ENCODE results near the gene KLF12.
A peak's percentile ranks its signal among the peaks of the same experiment; 100 is the strongest.

The KLF12 gene

DNA sequence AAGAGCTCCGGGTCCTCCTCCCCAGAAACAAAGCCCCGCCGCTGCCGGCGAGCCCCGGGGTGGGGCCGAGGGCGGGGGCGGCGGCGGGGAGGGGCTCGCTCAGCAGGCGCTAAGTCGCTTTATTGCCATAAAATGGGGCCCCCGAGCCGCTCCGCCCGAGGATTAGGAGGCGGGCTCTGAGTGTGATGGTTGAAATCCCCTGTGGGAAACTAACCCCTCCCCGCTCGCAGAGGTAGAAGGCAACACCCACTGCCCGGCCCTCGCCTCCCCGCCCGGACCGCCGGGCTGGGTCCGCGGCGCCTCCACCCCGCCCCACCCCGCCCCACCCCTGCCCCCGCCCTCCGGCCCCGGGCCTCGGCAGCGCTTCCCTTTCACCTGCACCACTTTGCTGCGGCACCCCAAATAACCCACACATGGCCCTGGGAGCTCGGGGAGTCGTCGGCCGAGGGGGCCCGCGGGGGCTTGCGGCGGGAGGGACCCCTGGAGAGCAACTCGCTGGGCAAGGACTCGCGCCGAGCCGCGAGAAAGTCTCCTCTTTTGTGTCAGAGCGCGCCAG lies at the start of gene KLF12:
KLF12 (minus strand) TSS at position 184 of the 556 bp plus-strand sequence.
- intact Hi-C loops (cut with DNase I): loop anchor here (5.0 kb wide), 1 partner anchor 443 kb away; no protein-coding TSS in a partner anchor
- peak in 41 of 42 donors; percentile 13 to 74 (median 47) for DNase-seq

DNA sequence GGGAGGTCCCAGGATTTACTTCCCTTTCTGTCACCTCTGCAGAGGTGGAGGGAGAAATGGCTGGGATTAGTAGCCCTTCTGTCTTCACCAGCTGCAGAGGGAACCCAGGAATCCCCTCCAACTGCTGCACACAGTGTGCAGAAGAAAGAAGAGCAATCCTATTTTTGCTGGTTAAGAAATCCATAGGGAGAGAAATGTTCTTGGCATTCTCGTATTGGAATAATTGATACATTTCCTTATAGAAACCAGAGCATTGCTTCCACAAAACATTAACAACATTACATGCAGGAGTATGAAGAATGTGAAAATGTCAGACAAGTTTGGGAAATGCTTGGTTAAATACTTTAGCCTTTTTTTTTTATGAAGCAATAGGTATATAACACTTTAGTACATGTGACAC lies 48.3 kb upstream of the KLF12 start:
- intact Hi-C loops (cut with DNase I): no loop called here
- no peak for DNase-seq

DNA sequence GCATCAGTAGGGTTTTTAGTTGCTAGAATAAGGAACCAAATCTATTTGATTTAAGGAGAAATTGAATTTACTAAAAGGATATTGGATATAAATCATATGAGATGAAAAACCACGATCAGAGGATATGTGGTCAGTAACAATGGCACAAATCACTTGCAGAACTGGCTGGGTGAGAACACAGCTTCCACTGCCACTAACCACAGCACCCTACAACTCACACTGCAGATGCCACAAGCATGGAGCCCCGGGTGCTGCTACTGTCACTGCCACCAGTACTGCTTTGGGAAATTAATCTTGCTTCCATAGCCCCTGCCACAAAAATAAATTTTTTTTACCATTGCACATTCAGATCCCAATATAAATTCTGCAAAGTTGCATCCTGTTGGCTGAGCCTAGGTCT lies 40.6 kb upstream of the KLF12 start:
- intact Hi-C loops (cut with DNase I): no loop called here
- DNase-seq: no peak

DNA sequence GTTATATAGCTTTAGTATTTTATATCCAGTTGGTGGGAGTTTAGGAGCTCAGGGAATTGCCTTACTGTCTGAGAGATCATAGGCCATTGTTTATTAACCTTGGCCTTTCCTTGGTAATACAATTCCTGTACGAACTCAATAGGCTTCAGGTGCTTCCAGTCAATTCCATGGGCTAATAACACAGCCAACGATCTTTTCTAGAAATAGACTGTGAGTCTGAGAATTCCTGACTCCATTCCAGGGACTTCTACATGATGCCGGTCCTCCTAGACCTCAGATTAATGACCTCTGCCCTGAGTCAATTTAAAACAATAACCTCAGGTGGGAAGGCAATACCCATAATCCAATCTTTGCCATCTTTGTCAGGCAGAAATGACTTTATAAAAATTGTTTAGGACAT lies 39.6 kb upstream of the KLF12 start:
- intact Hi-C loops (cut with DNase I): no loop called here
- DNase-seq: no peak

DNA sequence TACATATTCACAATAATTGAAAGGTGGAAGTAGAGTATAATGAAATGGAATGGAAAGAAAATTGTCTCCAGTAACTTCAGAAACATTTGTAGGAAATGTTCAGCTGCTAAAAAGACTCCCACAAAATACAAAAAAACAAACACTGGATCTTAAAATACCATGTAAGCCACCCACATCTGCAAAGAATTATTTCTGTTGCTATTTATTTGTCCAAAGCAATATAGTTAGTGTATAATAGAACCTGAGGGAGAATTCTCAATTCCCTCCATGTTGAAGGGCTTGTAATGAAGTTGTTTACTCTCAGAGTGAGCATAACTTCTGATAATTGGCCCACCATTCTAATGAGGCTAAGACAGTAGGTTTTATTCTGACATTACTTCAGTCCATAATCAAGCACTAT lies 37.4 kb upstream of the KLF12 start:
- DNase-seq: no peak
- intact Hi-C loops (cut with DNase I): no loop called here

DNA sequence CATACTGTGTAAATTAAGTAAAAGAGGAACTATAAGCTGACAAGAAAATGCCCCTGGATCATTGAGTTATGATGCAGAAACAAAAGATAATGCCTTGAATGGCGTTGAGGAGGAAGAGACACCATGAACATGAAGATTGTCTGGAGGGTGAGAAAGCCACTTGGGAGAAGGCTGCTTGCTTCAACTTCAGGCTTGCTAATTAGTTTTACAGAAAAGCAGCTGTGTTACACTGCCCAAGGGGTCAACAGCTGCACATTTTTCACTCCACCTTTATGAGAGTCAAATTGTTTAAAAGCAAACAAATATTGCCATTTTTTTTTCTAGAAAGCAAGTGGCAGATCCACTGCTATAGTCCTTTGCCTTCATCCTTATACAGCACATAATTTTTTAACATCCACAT lies 35.5 kb upstream of the KLF12 start:
- intact Hi-C loops (cut with DNase I): no loop called here
- DNase-seq: no peak

DNA sequence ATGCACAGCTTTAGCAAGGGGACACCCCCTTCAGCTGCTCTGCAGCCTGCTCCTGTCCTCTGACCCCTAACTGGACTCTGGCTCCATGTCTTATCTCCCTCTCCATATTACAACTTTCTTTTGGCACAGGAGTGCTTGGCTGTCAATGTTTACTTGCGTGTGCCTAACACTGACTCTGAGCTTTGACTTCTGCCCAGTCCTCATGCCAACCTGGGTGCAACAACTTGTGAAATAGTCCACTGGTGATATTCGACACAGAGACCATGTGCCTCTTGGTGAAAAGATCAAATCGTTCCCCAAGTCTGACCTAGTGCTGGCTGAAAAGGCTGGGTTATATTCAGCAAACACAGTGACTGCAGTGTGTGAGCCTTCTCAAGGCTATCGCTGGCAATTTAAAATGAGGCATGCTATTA lies 34.1 kb upstream of the KLF12 start:
- intact Hi-C loops (cut with DNase I): no loop called here
- DNase-seq: no peak

DNA sequence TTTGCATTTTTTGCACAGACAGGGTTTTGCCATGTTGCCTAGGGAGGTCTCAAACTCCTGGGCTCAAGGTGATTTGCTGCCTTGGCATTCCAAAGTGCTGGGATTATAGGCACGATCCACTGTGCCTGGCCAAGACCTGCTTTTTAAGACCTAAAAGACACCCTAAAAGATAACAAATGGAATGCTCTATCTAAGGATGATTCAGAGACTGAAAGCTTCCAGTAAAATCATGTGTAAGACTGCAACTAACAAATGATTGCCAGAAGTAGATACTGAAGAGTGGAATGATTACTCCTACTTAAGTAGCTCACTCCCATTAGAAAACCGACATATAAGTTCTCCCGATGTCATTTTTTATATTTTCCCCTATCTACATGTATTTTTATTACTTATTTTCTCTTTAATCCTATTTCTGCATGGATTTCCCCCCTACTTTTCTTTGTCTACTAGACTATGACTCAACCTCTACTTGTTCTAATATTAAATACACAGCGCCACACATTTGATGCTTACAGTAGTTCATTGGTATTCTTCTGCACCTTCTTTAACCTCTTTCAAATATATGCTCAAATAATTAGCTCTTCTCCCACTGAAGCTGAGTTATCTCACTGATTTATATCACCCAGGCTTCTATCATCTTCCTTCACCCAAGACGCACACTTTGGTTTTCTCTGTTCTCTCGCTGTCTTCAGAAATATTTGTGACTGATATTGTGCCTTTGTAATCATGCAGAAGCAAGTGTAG lies 32.2 kb upstream of the KLF12 start:
- intact Hi-C loops (cut with DNase I): no loop called here
- DNase-seq: peak in 1 of 42 donors; percentile 13

DNA sequence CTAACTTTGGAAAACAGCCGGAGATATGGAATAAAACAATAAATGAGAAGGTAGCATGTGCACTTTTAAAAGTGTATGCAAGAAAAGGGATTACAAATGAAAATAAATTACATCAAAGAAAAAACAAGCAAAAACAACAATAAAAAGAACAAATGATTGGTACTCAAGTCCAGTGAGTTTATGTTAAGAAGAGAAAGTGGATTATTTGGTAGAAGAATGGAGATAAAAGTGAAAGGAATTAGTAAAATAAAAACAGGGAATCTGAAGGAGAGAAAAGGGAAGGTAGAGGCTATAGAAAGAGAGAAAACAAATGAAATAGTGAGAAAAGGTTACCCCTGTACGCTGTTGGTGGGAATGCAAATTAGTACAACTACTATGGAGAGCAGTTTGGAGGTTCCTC lies 28.6 kb upstream of the KLF12 start:
- DNase-seq: no peak
- intact Hi-C loops (cut with DNase I): no loop called here

DNA sequence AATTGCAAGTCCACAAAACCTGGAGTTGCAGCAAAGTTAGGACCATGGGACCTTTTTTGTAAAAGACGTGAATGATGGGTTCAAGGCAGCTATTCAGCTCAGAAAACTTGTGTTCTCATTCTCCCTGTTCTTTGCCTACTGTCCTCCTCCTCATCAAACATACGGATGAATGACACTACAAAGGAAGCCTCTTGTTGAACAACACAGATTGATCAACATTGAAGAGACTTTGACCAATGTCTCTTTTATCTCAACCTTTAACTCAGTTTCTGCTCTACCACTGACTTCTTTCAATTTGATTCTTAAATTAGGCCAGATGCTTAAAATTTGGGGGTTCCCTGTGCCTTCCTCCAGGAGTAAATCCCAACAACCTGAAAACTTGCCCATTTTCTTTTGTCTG lies 27.9 kb upstream of the KLF12 start:
- no peak for DNase-seq

DNA sequence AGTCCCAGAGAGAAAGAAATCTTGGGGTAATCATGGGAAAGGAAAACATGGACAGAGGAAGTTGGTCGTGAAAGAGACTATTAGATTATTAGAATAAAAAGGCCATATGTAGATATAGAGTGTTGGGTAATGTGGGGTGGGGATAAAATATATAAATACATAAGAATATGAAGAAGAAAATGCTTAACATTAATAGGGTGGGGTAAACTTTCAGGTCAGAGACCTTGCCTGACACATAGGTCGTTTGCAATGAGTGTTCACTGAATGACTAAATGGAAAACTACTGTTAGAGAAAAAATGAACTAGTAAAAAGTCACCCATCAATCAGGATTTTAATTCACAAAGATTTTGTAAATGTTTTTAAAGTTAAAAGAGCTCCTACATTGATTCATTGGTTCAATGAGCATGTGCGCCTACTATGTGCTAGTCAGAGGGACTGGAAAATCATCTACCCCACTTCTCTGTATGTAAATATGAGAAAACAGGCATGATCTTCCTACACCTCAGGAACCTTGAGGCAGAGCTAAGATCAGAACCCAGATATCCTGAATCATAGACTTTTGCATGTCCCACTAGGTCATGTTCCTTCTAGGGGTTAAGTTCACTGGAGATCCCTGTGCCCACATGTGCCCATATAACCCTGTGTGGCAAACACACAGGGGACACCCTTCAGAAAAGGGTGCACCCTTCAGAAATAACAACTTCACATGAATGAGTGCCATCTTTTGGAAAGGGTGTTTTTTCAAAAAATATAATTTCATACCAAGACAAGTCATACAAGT lies 24.6 kb upstream of the KLF12 start:
- DNase-seq: no peak
- intact Hi-C loops (cut with DNase I): no loop called here

More for the DNA sequence above, 27.9 kb upstream of the KLF12 start:
- intact Hi-C loops (cut with DNase I): no loop called here

DNA sequence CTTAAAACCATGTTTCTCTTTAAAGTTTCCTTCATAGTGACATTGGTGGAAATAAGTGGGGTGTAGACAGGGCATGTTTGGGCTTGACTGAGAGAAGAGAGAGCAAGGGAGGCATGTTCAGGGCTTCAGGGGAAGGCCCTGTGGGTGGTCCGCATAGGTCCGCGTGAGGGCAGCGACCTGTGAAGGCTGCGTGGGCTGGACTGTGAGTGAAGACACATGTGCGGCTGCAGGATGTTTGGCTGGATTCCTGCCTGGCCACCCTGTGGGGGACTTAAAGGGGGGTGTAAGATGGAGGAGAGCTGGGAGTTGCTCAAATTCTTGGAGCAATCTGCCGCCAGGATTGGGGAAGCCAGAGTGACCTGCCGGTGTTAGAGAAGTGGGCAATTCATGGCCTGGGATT lies 23.8 kb upstream of the KLF12 start:
- no peak for DNase-seq
- intact Hi-C loops (cut with DNase I): no loop called here

DNA sequence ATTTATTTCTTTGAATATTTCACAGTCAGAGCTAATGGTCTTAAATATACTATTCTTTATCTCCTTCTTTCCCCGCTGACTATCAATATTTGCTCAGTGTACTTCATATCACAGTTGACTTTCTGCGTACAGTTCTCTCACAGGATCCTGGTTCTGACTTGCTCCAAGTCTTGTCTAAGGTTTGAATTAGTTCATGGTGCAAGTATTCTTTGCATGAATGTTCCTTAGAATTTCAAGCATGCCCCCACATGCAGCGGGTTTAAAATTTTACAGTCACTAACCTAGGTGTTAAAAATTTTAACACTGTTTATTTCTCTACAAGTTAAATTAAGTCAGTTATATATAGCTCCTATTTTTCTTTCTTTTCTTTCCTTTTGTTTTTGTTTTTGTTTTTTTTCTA lies 20.8 kb upstream of the KLF12 start:
- intact Hi-C loops (cut with DNase I): no loop called here
- DNase-seq: no peak

DNA sequence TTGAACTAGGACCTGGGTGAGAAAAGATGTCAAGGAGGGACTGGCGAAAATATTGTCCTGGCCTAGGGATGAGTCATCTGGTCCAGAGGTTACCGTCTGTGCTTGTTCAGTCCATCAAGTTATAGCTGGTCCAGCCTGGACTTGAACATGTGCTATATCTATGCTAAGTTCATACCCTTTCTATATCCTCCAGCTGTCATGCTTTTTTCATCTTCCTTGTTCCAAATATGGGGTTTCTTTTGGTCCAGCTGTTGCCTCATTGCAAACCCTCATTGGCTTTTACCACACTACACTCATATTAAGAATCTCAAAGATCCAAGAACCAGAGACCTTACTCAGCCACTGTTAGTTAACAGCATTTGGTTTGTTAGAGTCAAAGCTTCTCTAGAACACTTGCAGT lies 19.1 kb upstream of the KLF12 start:
- intact Hi-C loops (cut with DNase I): no loop called here

DNA sequence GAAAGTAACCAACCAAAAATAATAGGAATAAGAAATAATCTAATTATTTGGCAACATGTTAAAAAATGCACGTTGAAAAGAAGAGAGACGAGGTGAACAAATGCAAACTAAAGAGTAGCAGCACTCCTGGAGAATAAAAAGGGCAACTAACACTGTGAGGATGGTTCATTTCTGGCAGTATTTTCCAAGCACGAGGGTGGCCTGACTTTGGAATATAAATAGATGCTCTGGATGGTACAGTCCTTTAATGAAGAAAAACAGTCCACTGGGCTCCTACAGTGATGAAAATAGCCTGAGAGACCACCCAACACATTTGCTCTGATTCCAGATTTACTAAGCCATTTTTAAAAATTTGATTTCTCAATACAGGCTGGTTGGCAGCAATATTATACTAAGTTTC lies 17.7 kb upstream of the KLF12 start:
- intact Hi-C loops (cut with DNase I): no loop called here
- no peak for DNase-seq

More for the DNA sequence above, 19.1 kb upstream of the KLF12 start:
- DNase-seq: no peak

DNA sequence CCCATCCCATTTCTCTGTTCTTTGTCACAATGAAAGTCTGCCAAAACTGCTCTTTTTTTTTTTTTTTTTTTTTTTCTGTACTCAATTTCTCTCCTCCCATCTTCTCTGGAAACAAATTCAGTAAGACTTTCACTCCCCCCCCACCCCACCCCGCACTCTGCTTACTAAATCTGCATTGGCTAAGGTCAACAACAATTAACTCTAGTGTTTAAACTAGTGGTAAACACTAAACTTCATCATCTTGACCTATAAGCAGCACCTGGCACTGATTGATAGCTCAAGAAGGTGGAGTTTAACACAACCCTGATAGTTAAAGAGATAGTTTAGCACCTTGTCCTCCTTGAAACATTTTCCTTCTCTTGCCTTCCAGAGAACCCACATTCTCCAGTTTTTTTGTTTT lies 14.1 kb upstream of the KLF12 start:
- intact Hi-C loops (cut with DNase I): no loop called here

DNA sequence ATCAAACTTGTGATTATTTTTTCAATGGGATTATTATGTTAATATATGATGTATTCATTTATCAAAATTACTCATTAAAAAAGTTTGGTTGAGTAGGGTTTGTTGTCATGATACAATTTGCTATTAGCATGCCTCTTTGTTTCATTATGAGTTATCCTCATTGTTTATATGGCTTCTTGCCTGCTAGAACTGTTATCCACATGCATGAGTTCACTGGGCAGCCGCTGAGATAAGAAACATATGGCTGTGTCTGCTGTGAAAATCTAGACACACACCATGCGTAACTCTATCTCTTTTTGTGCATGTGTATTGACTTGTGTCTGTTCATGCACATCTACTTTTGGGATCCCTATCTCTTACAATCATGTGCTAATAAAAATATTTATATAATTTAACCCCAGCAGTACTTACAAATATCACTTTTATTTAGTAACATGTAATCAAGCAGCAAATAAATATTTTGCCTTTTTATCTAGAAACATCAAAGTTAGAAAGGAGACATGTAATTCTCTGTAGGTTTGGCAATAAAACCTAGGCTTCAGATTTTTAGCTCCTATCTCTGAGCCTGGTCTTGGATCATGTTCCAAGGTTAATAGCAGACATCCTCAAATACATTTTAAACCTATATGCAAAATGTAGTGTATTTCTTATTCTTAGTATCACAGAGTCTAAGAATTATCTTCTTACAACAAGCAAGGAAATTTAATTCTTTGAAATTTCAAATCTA lies 11.2 kb upstream of the KLF12 start:
- intact Hi-C loops (cut with DNase I): no loop called here
- no peak for DNase-seq

More for the DNA sequence above, 14.1 kb upstream of the KLF12 start:
- DNase-seq: no peak

DNA sequence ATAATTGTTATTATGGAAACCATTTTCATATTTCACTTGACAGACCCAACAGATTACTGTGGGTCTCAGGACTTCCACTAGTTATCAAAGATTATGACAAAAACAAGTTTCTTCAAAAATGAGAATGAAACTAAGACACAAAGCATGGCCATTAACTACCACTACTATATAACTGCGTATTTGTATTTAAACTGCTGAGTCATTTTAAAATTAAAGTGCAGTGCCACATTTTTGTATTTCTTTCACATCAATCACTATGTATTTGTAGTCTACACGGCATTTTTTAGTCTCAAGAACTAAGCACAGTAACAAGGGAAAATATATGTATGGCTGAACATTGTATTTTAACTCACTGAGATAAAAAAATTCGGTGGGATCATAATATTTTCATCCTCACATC lies 10.1 kb upstream of the KLF12 start:
- intact Hi-C loops (cut with DNase I): no loop called here
- no peak for DNase-seq

DNA sequence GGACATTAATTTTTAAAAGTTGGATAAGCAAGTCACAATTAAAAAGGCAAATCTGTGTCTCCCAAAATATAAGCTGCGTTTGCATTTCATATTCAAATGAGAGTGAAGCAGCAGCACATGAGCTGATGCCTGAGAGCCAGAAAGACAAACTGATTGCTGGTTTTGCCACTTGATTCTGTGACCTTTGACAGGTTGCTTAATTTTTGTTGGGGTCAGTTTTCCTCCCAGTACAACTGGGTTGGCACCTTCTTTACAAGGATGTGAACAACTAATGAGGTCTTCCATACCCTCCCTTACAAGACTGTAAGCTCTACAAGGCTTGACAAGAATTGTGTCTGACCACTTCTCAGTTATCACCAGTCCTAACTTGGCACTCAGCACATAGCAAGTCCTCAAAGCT lies 8.1 kb upstream of the KLF12 start:
- intact Hi-C loops (cut with DNase I): no loop called here
- DNase-seq: no peak

DNA sequence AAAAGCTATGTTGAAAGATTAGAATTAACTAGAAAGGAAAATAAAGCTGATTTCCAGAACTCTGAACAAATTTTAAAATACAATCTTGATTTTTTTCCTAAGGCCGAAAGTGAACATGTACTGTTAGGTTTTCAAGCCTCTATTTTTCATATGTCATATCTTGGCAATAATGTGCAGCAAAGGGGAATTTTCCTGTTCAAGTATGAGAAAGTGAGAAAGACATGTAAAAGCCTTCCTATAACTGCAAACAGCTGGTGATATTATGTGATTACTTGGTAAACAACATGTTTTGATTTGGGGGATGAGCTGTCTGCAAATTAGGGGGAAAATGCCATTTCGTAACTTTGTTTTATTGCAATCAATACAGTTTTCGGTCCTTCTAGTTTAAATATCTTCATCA lies 4.0 kb upstream of the KLF12 start:
- no peak for DNase-seq
- intact Hi-C loops (cut with DNase I): no loop called here

All from head of caudate nucleus (tissue), 42 donors.